Neural crest cell (in vitro differentiated cells): ENCODE data around the gene CDK14. TPM values are rescaled to one million over a fixed set of nuclear protein-coding genes. Genes with fewer than 3 reads are reported as not detected.

Experiments used
- DNase-seq: peaks from one replicate; pipeline ENCODE4 v3.0.0; 2021; ENCODE audit warnings: low read depth, mixed read lengths, low spot score
- H3K27ac Mint-ChIP-seq: one replicate; pipeline ENCODE4 v1.8.0; 2021; ENCODE audit warnings: mild to moderate bottlenecking, mixed read lengths; ENCODE audit not compliant: unreplicated experiment
- H3K27me3 Mint-ChIP-seq: 2 replicates; pipeline ENCODE4 v1.8.0; 2021; ENCODE audit warnings: low read depth, mild to moderate bottlenecking, mixed read lengths
- H3K36me3 Mint-ChIP-seq: 2 replicates; pipeline ENCODE4 v1.8.0; 2021; ENCODE audit warnings: low read depth, mild to moderate bottlenecking, mixed read lengths
- H3K4me1 Mint-ChIP-seq: 2 replicates; pipeline ENCODE4 v1.8.0; 2021; ENCODE audit warnings: mixed read lengths
- H3K4me3 Mint-ChIP-seq: one replicate; pipeline ENCODE4 v1.8.0; 2021; ENCODE audit warnings: mild to moderate bottlenecking, mixed read lengths
- H3K9me3 Mint-ChIP-seq: 2 replicates; pipeline ENCODE4 v1.8.0; 2021; ENCODE audit warnings: mixed read lengths
- total RNA-seq: library from RNA; stranded (reverse); gene quantifications from 2 replicates; pipeline ENCODE4 v1.2.1, GENCODE V29; 2021
- TF ChIP-seq, protein P1 (sequence below): fragments of 200-600 bp; sonication (generic); conservative IDR thresholded peaks from 2 replicates; pipeline ENCODE4 v1.5.0; 2021; ENCODE audit warnings: antibody characterized with exemption, mild to moderate bottlenecking

CDK14 gene
- total RNA-seq, 1 donor from 2014 or later, result 49.6 TPM

DNA sequence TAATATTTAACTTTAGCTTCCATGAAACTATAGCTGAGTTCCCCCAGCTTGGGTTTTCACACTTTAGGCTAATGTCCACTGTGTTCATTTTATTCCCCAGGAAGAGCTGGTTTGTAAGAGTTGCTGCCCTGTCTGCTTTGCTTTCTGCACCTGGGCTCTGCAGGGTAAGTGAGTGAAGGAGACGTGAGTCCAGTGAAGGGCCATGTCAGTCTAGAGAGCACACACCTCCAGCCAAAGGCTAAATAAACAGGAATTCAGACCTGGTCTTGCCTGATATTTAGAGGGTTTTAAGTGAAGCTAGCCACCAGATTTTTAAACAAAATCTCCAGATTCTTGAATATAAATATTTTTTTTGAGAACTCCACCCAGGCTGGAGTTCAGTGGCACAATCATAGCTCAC lies 643.7 kb downstream of the CDK14 start:
- TF ChIP-seq, protein P1, sequence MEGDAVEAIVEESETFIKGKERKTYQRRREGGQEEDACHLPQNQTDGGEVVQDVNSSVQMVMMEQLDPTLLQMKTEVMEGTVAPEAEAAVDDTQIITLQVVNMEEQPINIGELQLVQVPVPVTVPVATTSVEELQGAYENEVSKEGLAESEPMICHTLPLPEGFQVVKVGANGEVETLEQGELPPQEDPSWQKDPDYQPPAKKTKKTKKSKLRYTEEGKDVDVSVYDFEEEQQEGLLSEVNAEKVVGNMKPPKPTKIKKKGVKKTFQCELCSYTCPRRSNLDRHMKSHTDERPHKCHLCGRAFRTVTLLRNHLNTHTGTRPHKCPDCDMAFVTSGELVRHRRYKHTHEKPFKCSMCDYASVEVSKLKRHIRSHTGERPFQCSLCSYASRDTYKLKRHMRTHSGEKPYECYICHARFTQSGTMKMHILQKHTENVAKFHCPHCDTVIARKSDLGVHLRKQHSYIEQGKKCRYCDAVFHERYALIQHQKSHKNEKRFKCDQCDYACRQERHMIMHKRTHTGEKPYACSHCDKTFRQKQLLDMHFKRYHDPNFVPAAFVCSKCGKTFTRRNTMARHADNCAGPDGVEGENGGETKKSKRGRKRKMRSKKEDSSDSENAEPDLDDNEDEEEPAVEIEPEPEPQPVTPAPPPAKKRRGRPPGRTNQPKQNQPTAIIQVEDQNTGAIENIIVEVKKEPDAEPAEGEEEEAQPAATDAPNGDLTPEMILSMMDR, result no peak
- Mint-ChIP-seq H3K9me3 (no peaks in the 10 kb centered on the region), H3K27me3 (no peaks in the 10 kb centered on the region), H3K4me3 (no peak overlapping the region), H3K27ac (no peak overlapping the region), H3K4me1 (no peaks in the 10 kb centered on the region), H3K36me3 (no peaks in the 10 kb centered on the region)
- no peak for DNase-seq

DNA sequence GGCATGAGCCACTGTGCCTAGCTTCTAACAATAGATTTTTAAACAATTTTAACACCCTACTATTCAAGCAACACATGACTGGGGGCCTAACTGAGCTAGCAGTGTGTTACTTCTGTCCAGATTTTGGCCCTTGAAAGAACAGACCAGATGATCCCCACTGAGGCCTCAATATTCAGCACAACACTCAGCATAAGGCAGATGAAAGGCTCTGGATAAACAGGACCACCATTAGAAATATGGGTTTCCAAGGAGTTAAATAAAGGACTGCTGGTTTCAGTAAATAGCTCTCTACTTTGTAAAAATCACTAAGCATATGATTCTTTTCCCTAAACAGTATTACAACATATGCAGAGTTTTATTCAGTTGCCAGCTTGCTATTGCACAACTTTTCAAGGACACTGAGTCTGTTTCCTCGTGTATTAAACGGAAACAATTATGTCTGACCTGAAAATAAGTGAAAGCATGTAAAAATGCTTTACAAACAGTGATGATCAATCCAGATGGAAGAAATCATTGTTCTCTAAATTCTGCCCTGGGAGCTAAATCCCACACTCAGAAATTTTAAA lies 644.3 kb downstream of the CDK14 start:
- TF ChIP-seq, protein P1, result no peak
- Mint-ChIP-seq H3K27me3 (no peaks in the 10 kb centered on the region), H3K36me3 (no peaks in the 10 kb centered on the region), H3K4me1 (no peaks in the 10 kb centered on the region), H3K4me3 (no peak overlapping the region), H3K27ac (no peak overlapping the region), H3K9me3 (no peaks in the 10 kb centered on the region)
- no peak for DNase-seq

DNA sequence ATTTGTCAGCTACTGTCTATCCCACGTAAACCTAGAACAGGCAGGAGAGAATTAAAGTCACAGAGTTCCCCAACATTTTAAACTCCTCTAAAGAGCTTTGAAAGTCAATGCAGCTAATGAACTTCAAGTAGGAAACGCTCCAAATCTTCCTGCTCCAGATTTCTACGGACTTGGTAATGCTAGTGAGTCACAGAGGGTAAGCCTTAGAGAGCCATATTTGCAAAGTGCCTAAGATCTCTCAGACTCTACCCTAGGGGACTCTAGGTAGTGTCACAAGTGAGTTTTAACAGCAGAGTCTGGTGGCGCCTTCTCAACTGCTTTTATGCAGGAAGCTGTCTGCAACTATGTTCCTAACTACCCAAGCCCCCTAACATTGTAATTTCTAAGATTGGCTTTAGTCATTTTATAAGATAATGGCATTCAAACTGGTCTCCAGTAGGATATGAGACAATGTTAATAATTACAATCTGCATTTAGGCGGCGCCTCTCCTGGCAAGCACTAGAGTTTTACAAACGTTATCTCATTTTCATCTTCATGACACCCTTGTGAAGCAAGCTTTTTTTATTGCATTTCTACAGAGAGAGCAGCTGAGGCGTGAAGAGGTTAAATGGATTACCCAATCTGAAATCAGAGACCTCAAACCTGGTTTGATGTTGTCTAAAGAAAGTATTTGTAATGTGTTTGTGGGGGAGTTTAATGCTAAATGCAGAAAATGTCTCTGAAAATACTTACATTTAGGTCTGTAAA lies 646.1 kb downstream of the CDK14 start:
- Mint-ChIP-seq H3K9me3 (no peaks in the 10 kb centered on the region), H3K4me3 (no peak overlapping the region), H3K4me1 (no peaks in the 10 kb centered on the region), H3K36me3 (no peaks in the 10 kb centered on the region), H3K27ac (no peak overlapping the region), H3K27me3 (no peaks in the 10 kb centered on the region)
- TF ChIP-seq, protein P1, result no peak
- no peak for DNase-seq

DNA sequence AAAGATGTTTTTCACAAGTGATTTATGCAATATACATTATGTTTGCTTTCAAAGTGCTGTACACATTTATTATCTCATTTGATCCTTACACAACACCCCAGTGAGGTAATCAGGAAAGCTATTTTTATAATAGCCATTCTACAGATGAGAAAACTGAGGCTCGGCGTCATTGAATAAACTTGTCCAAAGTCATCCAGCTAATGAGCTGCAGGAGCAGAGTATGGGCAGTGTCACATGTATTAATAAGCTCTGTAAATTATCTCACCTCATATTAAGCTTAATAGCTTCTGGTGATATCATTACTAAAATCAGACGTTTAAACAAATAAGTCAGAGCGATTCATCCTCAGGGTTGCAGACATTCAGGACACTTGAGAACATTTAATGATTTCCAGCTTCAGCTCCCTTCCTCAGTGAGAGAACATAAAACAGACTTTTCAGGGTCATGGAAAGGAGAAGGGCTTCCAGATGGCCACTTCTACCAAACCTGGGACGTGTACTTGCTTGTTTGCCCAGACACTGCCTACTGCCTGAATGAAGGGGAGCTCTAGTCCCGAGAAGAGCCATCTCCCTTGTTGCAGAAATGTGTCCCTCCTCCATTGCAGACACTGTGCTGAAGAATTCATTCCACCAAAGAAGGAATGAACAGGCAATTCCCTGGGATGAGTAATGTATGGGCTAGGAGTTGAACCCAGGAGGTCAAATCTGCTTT lies 647.6 kb downstream of the CDK14 start:
- Mint-ChIP-seq H3K27ac (no peak overlapping the region), H3K4me3 (no peak overlapping the region), H3K36me3 (no peaks in the 10 kb centered on the region), H3K4me1 (no peaks in the 10 kb centered on the region), H3K27me3 (no peaks in the 10 kb centered on the region), H3K9me3 (no peaks in the 10 kb centered on the region)
- TF ChIP-seq, protein P1, result no peak
- DNase-seq, result no peak

DNA sequence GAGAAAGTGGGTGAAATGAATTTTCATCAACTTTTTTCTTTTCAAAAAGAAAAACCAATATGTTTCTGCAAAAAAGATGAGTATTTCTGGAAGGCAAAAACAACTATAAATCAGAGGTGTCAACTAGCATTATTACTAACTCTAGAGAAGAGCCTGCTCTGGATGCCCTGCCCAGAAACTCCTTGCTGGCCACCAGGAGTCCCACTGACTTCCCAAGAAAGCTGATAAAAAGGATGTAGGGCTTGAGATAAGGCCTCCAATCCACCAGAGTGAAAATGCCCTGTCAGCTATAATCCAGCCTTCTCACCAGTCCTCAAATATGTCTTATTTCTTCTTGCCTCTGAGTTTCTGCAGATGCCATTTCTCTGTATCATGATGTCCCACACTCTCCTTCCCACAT lies 651.4 kb downstream of the CDK14 start:
- H3K27ac Mint-ChIP-seq, result no peak overlapping the region
- DNase-seq, result no peak
- no peaks in the 10 kb centered on the region for H3K27me3 Mint-ChIP-seq
- H3K4me1 Mint-ChIP-seq, result no peaks in the 10 kb centered on the region
- H3K9me3 Mint-ChIP-seq, result no peaks in the 10 kb centered on the region
- TF ChIP-seq, protein P1, result peak; percentile 18
- no peak overlapping the region for H3K4me3 Mint-ChIP-seq
- no peaks in the 10 kb centered on the region for H3K36me3 Mint-ChIP-seq
